HG03571 (cell line): ENCODE results near the gene LMX1B.

Experiments used
- ATAC-seq: cut with Tn5 transposase; IDR thresholded peaks from one replicate; pipeline ENCODE4 v1.9.1; 2021; ENCODE audit not compliant: unreplicated experiment

The LMX1B gene

DNA sequence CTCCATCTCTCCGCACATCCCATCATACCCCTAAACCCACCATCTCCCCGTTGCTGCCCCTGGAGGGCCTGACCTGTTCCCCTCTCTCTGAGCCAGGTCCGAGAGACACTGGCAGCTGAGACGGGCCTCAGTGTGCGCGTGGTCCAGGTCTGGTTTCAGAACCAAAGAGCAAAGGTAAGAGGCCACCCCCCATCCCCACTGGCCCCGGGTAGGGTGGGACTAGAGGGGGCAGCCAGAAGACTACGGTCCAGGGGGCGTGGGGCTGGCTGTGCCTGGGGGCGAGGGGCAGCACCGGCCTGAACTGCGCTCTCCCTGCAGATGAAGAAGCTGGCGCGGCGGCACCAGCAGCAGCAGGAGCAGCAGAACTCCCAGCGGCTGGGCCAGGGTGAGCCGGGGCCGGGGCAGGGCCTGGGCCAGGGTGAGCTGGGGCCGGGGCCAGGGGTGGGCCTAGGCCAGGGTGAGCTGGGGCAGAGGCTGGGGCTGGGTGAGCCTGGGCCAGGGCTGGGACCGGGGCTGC, 79.8 kb downstream of the LMX1B start:
- ATAC-seq, result no peak

DNA sequence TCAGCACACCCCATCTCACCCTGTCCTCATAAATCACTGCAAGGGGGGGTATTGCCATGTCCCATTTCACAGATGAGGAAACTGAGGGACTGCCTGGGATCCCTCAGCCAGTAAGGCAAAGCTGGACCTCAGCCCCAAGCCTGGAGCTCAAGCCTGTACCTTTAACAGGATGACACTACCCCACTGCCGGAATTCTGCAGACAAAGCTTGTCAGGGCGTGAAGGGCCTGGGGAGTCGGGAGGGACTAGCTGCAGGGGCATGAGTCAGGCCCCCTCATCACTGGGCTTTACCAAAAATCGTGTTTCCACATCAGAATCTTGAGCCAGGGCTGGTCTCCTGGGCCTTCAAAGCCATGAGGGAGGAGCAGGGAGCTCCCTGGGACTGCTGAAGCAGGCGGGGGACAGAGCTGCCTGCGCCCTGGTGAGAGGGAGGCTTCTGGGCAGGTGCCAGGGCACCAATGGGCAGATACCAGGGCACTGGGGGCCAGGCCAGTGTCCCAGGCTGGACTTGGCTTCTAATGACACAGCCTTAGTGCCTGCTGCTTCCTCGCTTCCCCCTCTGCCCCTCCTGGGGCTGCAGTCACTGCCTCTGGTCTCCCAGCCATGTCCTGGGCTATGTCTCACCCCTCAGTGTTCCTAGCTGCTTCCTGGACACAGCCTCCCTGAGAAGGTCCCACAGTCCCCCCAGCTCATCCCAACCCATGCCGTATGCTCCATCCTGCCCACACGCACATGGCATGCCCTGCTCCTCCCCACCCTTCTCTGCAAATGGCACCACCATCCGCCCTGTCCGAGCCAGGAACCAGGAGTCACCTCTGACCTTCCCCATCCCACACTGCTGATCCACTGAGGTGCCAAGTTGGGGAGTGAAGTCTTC, 80.7 kb downstream of the LMX1B start:
- no peak for ATAC-seq

DNA sequence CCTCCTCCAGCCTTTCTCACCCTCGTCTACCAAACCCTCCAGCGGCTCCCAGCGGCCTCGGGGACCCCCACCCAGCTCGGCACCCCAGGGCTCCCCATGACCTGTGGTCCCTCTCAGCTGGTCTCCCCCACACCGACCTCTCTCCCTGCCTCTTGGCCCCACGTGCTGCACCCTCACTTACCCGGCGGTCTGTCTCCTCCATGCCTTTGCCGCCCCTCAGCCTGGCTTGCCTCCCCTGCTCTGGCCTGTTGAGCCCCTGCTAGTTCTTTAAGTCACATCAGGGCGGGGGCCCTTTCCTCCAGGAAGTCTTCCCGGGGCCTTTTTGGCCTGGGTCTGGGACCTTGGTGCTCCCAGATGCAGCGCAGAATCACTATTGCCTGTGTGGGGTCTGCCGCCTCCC, 81.5 kb downstream of the LMX1B start:
- no peak for ATAC-seq

DNA sequence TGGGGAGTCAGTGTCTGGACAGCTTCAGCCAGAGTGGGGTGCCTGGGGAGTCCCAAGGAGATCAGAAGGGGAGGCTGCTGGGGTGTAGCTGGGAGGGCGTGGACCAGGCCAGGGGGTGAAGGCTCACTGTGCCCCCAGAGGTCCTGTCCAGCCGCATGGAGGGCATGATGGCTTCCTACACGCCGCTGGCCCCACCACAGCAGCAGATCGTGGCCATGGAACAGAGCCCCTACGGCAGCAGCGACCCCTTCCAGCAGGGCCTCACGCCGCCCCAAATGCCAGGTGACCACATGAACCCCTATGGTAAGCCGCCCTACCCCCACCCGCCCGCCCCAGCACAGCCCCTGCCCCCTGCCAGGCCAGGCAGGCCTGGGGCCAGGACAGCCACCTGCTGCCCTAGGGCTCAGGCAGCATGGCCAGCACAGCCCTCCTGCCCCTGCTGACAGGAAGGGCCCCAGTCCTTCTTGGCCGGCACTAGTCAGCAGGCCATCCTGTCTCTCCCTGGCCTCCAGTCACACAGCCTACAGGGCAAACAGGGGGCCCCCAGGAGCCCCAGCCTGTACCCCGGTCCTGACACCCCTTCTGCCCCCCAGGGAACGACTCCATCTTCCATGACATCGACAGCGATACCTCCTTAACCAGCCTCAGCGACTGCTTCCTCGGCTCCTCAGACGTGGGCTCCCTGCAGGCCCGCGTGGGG, 82.1 kb downstream of the LMX1B start:
- no peak for ATAC-seq

DNA sequence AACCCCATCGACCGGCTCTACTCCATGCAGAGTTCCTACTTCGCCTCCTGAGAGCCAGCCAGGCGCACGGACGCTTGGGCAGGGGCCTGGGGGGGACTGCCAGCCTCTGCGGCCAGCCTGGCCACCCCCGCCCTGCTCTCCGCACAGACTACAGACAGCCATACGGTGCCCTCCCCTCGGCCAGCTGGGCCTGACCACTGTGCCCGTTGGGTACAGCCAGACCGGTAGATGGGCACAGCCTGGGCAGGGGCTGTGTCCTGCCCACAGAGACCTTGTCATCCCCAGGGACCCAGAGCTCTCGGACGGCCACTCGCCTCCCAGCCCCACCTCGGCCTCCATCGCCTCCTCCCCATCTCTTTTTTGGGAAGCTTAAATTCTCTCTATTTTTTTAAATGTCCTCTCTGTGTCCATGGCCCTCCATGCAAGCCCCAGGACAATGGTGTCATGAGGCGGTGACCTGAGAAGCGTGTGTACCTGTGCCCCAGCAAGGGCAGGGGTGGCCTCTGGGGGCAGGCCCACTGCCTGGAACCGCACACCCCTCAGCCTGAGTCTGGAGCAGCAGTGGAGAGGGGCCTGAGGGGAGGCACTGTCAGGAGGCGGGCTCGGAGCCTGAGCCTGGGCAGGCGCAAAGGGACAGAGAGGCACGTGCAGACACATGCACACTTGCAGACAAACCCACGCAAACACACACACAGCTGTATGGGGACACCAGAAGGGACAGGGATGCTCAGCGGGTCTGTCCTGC, 82.8 kb downstream of the LMX1B start:
- ATAC-seq, result no peak

DNA sequence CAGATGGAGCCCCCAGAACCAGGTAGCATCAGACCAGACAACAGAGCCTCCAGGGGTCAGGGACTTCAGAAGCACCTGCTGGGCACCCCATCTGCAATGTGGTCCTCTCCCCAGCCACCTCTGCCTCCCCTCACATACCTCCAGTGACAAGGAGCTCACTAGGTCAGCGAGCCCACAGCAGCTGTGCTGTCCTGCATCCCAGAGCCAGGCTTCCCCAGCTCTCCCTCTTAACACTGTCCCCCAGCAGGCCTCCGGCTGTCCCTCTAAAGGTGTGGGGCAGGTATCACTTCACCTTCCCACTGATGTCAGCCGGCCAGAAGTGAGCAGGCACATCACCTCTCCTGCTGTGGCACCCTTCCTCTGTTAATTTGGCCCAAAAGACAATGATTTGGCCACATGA, 83.6 kb downstream of the LMX1B start:
- ATAC-seq, result no peak

DNA sequence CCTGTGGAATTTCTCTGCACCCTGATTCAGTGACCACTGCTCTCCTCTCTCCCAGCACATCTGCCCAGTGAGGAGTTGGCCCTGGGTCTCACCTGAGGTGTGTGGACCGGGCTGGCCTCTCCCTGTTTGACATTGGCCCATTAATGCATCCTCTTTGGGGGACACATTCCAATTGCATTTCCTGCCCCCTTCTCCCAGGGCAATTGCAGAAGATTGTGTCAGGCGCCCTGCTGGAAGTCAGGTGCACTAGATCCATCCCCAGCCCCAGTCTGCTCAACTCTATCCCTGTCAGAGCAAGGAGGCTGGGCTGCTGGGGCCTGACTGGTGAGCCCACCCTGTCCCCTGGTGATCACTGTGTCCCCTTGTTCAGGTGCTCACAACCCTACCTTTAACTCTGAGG, 84.5 kb downstream of the LMX1B start:
- ATAC-seq, result no peak

DNA sequence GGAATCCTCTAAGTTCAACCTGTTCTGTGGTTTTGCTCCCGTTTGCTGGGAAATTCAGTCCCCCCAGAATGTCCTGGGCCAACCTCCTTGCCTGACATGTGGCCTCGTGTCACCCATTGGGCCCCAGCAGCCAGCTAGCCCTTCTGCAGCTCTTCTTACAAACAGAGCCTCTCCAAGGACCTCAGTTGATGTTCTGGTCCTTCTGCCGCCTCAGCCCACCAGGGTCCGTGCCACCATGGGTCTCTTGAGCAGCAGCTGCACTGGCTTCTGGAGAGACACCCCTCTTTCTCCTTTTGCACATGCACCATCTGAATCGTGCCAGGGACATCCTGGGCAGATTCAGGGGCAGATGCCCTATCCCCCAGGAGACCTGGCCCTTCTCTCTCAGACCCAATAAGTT, 85.0 kb downstream of the LMX1B start:
- no peak for ATAC-seq

DNA sequence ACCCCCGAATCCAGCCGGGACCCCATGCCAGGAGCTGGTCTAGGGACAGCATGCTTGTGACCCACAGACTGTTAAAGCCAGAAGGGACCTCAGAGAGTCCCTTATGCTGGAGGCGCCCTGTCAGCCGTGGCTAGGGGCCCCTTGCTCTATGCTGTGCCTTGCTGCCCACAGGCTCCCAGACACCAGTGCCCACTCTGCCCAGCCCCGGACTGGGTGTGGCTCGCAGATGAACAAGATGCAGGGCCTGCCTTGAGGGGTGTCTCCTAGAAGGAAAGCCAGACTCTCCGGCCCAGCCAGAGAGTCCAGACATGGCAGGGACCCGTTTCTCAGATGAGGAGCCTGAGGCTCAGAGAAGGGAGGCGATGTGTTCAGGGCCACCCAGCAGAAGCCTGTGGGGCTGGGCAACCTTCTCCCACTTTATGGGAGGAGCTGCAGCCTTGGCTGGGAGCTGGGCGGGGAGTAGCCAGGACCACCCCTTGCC, 85.7 kb downstream of the LMX1B start:
- no peak for ATAC-seq

DNA sequence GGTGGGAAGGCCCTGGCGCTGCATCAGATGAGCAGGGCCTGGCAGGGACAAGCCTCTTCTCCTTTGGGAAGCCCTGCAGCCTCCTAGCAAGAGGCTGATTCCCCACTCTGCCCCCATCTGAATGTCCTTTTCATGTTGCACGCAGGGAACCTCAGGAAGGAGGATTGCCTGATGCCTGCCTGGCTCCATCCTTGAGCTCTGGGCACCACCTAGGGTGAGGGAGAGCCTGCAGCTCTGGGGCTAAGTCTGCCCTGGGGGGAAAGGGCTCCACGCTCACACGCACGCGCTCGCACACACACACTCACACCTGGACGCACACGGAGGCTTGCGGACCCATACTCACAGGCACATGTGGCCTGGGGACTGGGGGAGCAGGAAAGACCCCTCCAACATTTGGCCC, 86.6 kb downstream of the LMX1B start:
- no peak for ATAC-seq

DNA sequence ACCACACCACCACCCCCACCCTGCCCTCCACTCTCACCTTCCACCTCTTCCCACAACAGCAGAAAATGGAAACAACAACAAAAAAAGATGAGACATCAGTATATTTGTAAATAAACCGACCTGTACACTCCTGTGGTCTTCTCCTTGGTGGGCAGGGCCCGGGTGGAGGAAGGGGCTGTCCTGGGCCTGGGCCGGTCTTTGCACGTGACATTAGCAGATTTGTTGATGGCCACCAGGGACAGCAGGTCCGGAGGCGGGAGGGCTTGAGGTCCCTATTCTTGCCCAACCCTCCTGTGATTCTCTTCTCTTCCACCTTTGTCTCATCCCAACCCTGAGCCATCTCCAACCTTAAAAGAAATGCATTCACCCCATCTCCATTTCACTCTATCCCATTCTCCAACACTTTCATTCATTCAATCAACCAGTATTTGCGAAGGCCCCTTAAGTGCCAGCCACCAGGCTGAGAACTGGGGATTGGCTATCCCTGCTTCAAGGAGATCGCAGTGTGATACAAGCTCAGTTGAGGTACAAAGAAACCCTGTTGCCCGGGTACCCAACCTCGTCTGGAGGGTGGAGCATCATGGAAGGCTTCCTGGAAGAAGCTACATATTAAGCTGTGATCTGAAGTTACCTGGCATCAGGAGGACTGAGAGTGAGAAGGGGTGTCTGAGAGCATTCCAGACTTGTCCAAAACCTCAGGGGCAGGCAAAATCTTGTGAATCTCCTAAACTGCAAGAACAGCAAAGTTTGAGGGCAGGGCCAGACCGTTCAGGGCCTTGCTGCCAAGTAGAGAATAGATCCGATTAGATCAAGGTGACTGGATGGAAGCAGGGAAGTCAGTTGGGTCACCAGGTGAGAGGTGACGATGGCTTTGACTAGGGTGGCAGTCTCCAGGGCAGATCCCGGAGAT, 87.4 kb downstream of the LMX1B start:
- no peak for ATAC-seq

DNA sequence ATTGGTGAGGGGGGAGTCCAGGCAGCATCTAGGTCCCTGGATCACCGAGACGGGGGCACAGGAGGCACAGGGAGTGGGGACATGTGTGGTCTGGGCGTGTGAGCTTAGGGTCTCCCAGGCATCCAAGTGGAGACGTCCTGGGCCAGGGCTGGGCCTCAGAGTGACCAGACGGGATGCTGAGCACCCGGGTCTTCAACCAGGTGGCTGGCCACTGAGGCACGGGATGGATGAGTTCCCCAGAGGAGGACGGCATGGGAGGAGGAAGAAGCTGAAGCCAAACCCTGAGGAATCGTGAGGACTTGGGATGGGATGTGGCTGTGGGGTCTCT, 88.0 kb downstream of the LMX1B start:
- no peak for ATAC-seq

DNA sequence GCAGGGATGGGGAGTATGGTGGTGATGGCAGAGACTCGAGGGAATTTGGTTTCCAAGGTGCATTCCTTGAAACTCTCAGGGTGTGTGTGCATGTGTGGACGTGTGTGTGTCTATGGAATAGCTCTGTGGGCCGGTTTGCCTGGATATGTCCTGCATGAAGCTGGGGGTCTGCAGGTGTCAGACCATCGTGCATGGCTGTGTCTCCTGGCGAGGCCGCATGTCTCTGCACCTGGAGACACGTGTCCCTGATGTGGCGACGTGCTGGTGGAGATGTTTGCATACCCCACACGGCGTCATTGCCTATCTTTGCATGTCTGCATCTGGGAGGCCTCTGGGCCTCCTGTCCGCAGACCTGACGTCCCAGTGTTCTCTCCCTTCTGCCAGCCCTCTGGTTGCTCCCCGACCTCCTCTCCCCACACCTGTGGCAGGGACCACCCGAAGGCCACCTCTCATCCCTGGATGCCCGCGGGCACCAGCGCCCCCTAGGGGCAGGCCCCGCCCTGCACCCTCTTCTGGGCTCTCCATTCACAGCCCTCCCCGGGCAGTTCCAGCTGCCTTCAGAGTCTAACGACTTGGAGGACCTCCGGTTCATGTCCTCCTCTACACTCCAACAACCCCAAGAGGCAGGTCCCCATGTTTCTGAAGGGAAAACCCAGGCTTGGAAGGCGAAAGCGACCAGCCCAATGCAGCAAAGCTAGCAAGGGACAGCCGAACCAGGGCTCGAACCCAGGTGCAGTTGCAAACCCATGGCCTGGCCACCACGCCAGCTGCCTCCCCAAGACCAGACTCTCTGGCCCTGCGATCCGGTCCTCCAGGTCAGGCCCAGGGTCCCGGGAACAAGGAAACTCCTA, 88.6 kb downstream of the LMX1B start:
- no peak for ATAC-seq

DNA sequence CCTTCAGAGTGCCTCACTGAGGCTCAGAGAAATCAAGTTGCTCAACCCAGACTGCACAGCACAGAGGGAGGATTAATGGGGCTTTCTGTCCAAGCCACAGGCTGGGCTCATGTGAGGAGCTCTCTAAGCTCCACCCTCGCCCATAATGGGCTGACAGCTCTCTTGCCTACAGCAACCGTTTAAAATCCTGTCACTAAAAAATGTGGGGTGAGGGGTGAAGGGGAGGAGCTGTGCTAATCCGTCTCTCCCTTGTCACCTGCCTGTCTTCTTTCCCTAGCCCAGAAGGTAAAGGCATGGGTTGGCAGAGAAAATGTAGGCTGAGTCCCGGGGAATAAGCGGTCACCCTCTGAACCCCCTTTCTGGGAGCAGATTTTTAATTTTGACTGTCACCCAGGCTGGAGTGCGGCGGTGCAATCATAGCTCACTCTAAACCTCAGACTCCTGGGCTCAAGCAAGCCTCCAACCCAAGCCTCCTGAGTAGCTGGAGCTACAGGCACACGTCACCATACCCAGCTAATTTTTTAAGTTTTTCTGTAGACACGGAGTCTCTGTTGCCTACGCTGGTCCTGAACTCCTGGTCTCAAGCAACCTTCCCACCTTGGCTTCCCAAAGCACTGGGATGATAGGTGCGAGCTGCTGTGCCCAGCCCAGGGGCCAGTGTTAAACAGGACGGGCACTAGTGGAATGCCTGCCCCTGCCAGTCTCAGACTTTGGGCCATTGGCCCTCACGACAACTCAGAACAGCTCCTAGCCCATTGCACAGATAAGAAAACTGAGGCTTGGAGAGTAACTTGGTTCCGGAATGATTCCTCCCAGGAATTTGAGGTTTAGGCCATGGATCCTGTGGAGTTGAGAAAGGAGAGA, 89.5 kb downstream of the LMX1B start:
- no peak for ATAC-seq

DNA sequence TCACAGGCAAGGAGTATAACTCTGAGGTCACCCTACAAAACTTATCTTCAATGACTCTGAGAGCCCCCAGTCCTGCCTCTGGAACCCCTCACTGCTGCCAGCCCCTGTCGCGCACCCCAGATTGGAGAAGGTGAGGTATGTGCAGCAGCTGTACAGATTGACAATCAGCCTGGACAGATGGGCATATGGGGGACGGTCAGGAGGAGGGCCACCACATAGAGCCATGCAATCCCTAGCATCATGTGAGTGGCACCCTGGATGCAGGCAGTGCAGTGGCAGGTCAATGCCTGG, 90.1 kb downstream of the LMX1B start:
- ATAC-seq, result no peak

DNA sequence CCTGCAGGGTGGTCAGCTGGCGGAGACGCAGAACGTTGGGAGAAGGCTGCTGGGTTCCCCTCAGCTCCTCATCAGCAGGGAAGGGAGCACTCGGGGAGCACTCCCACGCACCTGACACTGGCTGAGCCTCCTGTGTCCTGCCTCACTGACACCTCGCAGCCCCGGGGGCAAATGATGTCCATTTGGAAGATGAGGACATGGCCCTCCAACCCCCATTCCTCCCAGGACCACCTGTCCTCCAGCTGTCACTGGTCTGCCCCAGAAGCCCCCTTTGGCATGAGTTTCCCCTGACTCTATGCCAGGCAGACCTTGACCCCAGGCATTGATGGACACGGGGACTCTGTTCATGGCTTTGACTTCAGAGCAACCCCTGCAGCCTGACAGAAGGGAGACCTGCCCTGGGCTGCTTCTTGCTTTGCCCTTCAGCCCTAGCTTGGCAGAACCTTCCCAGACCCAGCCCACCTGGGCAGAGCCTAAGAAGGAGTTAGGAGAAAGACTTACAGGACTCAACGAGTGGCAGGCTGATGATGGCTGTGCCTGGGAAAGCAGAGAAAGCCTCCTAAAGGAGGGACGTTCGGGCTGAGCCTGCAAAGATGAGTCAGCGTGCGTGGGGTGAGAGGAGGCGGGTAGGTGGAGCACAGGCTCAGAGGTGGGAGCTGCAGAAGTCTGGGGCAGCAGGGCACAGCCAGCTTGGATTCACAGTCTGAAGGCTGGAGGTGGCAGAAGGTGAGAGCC, 90.6 kb downstream of the LMX1B start:
- ATAC-seq, result no peak

DNA sequence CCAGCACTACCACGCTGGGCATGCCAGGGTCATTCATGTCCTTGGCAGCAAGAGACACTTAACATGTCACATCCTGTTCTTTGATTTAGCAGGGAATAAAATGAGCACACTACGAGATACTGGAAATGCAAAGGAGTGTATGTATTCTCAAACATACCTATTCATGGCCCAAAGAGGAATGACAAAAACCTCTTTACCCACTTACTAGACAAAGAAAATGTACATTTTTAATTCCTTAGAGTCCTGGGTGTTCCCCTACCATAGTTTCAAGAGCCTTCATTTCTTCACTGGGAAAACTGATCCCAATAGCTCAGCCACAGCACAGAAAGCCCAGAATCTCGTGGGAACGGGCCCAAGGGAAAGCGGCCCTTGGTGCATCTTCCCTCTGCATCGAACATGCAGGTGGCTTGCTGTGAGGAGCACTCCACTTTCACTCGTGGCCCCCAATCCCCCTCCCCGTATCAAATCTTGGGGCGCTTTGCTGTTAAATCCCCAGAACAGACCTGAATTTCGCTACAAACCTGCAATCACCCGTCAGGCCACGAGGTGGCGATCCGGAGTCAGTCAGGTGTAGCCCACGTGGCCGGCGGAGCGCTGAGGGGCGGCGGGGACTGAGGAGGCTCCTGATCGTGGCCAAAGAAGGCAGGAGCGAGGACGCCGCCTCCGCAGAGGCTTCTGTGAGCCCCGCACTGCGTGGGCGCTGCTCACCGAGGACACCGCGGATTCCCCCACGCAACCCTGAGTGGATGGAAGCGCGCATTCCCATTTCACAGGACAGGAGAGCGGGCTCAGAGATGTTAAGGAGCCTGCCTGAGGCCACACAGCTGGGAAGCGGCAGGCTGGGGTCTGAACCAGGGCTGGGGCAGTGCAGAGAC, 91.4 kb downstream of the LMX1B start:
- no peak for ATAC-seq
